HG03565 (cell line): Measurements from ENCODE around the gene WDR70.
A peak's percentile ranks its signal among the peaks of the same experiment; 100 is the strongest.
"Not testable (repeated sequence)": the region's sequence is repeated elsewhere in the genome, so short reads cannot be mapped to it uniquely, and the experiment has no call there.

Experiments used
- ATAC-seq: cut with Tn5 transposase; IDR thresholded peaks from one replicate; pipeline ENCODE4 v1.9.1; 2021; ENCODE audit warnings: mild to moderate bottlenecking, moderate library complexity; ENCODE audit not compliant: unreplicated experiment

WDR70 gene

GRCh38 chr5:37672118-37672588 lies 293.0 kb downstream of the WDR70 start:
- ATAC-seq = peak; percentile 91

GRCh38 chr5:37674361-37674760 lies 295.2 kb downstream of the WDR70 start:
- not testable (repeated sequence) for ATAC-seq

- ATAC-seq = not testable (repeated sequence)
These were observed 300.2 kb downstream of the WDR70 start for GRCh38 chr5:37679326-37679725.

- not testable (repeated sequence) for ATAC-seq
These were observed 300.8 kb downstream of the WDR70 start for GRCh38 chr5:37679903-37680302.

- ATAC-seq = no peak
These were observed 304.0 kb downstream of the WDR70 start for GRCh38 chr5:37683072-37683471.

- ATAC-seq = no peak
These were observed 306.1 kb downstream of the WDR70 start for GRCh38 chr5:37685211-37685610.

- ATAC-seq = no peak
These were observed 306.7 kb downstream of the WDR70 start for GRCh38 chr5:37685816-37686215.

GRCh38 chr5:37688925-37689324 lies 309.8 kb downstream of the WDR70 start:
- ATAC-seq = not testable (repeated sequence)

- not testable (repeated sequence) for ATAC-seq
These were observed 315.2 kb downstream of the WDR70 start for GRCh38 chr5:37694333-37694732.

GRCh38 chr5:37694867-37695266 lies 315.7 kb downstream of the WDR70 start:
- ATAC-seq = no peak

- ATAC-seq = no peak
These were observed 316.5 kb downstream of the WDR70 start for GRCh38 chr5:37695647-37696046.

GRCh38 chr5:37696190-37697021 lies 317.3 kb downstream of the WDR70 start:
- no peak for ATAC-seq

- ATAC-seq = no peak
These were observed 322.8 kb downstream of the WDR70 start for GRCh38 chr5:37701868-37702267.

- no peak for ATAC-seq
These were observed 324.7 kb downstream of the WDR70 start for GRCh38 chr5:37703841-37704241.

GRCh38 chr5:37704406-37704805 lies 325.3 kb downstream of the WDR70 start:
- ATAC-seq = no peak

GRCh38 chr5:37709020-37709419 lies 329.9 kb downstream of the WDR70 start:
- no peak for ATAC-seq

GRCh38 chr5:37710965-37711364 lies 331.8 kb downstream of the WDR70 start:
- no peak for ATAC-seq

- ATAC-seq = no peak
These were observed 333.6 kb downstream of the WDR70 start for GRCh38 chr5:37712750-37713149.

- no peak for ATAC-seq
These were observed 335.6 kb downstream of the WDR70 start for GRCh38 chr5:37714756-37715155.

GRCh38 chr5:37715361-37715760 lies 336.2 kb downstream of the WDR70 start:
- no peak for ATAC-seq

- ATAC-seq = no peak
These were observed 336.9 kb downstream of the WDR70 start for GRCh38 chr5:37715992-37716391.

GRCh38 chr5:37716405-37716804 lies 337.3 kb downstream of the WDR70 start:
- no peak for ATAC-seq

- no peak for ATAC-seq
These were observed 338.1 kb downstream of the WDR70 start for GRCh38 chr5:37717276-37717612.
